Measurements from ENCODE around the gene ASAP2.

The ASAP2 gene

DNA sequence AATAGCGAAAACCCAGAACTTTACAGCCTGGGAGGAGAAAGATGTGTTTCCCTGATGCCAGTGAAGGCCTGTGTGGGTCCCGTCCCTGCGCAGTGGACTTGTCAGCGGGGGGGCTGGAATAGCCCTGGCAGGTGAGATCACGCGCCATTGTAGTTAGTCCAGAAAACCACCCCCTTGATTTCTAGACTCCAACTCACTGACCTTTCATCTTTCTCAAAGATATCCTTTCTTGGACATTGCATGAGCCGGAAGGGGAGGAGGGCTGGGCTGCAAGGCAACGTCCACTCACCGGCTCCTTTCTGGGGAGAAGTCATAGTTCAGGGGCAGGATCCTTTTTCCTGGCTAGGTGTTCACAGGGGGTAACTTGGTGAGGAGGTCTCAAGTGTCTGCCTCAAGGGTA lies 22.3 kb upstream of the ASAP2 start:
- no peak for DNase-seq

DNA sequence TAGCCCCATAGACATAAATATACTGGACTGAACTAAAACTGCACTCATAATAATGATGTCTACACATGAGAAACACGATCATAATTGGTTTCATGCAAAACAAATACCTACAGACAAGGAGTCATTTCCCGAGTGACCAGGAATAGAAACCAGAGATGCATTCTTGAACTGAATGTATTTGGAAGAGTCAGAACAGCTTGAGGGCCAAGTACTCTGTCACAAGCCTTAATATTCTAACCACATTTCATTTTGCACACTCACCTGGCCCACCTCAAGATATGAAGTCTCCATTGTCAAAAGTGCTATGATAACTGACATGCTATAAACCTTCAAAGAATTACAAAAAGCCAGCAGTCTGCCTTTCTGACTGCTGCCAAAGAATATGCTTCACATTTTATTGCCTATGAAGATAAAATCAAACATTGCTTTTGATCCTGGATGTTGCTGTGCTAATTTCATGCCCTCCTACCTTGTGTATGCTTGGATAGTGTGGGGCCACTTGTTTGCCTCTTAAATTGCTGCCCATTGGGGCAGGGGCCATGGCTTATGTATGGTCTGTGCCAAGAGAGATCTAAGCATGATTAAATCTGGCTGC lies 18.9 kb upstream of the ASAP2 start:
- DNase-seq, result no peak

DNA sequence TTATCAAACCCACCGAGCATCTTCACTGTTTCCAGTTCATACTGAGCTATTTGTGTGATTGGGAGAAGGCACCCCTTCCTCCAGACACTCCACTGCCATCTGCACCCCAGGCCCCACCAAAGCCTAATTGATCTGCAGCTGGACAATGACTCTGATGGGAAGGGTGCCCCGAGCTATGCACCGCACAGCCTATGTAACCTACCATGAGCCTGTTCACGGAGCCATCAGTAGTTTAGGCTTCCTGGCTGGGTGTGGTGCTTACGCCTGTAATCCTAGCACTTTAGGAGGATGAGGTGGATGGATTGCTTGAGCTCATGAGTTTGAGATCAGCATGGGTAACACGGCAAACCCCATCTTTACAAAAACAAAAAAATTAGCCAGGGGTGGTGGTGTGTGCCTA lies 17.8 kb upstream of the ASAP2 start:
- no peak for DNase-seq

DNA sequence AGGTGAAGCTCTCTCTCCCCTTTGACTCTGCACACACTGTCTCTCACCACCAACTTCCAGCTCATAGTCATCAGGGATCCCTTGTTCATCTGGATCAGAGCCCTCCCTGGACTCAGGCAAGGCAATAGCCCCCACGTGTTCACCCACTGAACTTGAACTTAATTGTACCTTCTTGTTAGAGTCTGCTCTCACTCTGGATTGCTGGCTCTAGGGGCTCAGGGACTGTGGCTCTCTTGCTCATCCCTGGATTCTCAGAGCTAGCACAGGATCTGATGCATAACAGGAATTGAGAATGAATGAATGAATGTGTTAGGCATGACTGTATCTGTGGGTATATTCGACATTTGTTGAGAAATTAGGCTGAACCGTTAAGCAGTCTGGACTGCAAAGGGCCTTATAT lies 16.7 kb upstream of the ASAP2 start:
- no peak for DNase-seq

DNA sequence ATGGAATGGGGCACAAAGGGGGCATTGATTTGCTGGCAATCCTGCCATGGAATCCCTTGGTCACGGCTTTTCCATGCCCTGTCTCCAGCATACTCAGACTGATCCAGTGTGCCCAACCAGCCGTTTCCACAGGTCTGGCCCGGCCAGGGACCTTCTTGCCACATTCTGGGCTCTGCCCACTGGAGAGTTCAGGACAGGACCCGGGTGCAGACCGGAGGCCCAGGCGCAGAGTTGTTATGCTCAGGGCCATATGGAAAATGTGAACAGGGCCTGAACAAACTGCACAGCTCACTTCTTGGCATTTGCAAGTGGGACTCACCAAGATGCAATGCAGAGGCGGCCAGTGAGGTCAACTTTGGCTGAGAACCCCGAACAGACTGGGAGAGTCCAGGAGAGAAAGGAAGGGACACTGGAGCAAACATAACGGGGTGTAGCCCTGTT lies 15.6 kb upstream of the ASAP2 start:
- no peak for DNase-seq

DNA sequence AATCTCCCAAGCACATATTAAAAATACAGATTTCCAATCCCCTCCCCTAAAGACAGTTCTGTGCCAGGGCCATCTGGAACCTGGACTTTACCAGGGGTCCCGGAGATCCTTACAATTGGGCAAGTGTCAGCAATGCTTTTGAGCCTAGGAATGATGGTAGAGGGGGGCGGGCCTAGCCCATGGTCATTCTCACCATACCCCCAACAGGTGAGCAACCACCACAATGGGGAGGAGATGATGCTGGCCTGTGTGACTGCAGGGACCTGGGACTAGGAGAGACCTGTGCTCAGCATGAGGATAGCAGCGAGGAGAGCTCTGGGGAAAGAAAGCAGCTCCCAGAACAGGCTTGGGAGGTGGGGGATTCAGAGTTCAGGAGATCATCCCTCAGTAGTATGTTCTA lies 13.9 kb upstream of the ASAP2 start:
- no peak for DNase-seq

DNA sequence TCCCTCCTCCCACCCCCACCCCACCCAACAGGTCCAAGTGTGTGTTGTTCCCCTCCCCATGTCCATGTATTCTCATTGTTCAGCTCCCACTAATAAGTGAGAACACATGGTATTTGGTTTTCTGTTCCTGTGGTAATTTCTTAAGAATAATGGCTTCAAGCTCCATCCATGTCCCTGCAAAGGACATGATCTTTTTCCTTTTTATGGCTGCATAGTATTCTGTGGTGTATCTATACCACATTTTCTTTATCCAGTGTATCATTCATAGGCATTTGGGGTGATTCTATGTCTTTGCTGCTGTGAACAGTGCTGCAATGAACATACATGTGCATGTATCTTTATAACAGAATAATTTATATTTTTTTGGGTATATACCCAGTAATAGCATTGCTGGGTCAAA lies 12.3 kb upstream of the ASAP2 start:
- no peak for DNase-seq

DNA sequence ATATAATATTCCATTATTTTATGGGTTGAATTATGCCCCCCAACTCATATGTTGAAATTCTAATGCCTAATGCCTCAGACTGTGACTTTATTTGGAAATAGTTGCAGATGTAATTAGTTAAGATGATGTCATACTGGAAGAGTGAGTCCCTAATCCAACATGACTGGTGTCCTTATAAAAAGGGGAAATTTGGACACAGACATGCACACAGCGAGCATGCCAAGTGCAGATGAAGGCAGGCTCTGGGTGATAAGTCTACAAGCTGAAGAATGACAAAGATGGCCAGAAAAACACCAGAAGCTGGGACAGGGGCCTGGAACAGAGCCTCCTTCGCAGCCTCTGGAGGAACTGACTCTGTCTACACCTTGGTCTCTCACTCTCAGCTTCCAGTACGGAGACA lies 10.0 kb upstream of the ASAP2 start:
- DNase-seq, result no peak

DNA sequence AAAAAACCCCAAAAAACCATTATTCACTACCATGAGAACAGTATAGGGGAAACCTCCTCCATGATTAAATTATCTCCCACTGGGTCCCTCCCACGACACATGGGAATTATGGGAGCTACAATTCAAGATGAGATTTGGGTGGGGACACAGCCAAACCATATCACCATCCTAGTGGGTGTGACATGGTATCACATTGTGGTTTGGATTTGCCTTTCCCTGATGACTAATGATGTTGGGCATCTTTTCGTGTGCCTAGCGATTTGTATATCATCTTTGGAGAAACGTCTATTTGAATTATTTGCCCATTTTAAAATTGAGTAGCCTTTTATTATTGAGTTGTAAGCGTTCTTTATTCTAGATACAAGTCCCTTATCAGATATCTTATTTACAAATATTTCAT lies 8.7 kb upstream of the ASAP2 start:
- DNase-seq, result no peak

DNA sequence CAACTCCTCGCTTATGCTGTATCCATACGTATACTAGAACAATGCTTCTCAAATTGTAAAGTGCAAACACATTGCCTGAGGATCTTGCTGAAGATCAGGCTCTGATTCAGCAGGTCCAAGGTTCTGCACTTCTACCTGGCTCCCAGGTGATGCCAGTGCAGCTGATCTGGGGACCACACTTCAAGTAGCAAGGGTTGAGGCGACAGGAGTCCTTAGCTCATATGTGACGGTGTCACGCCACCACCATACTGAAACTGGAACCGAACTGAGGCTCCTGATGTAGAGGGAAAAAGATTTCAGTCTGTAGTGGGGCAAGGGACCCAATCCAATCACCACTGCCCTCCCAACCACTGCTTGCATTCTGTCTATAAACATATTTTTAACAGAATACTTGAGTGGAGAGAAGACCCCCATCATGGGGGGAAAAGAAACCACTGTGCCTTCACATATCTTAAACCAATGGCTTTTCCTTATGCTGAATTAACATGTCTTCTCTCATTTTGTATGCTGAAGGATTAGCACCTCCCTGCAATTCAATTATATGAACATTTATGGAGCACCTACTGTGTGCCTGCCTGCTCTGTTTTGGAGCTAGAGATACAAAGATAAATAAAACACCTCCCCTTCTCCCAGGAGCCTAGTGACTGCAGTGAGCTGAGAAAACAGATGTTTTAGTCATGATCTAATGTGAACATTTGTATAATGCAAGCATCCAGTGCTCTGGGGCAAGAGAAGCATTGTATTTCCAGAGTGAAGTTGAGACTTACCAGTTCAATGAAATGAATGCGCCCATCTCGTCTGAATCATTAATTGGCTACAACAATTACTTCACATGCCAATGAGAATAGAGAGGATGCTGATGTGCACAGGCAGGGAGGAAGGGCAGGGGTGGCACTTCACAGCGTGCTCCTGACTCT lies 6.6 kb upstream of the ASAP2 start:
- no peak for DNase-seq

DNA sequence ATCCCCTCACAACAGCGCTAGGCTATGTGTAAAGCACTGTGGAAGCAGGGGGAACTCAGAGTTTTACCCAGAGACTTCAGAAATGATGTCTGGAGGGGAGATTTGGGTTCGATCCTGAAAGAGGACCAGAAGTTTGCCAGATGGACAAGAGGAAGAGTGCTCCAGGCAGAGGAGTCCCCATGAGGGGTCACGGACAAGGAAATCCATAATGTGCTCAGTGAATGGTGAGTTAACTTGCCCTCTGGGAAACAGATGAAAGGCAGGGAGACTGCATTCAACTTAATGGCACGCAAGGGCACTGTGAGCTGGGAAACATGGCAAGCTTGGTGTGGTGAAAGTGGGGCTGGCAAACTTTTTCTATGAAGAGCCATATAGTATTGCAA lies 6.0 kb upstream of the ASAP2 start:
- no peak for DNase-seq

DNA sequence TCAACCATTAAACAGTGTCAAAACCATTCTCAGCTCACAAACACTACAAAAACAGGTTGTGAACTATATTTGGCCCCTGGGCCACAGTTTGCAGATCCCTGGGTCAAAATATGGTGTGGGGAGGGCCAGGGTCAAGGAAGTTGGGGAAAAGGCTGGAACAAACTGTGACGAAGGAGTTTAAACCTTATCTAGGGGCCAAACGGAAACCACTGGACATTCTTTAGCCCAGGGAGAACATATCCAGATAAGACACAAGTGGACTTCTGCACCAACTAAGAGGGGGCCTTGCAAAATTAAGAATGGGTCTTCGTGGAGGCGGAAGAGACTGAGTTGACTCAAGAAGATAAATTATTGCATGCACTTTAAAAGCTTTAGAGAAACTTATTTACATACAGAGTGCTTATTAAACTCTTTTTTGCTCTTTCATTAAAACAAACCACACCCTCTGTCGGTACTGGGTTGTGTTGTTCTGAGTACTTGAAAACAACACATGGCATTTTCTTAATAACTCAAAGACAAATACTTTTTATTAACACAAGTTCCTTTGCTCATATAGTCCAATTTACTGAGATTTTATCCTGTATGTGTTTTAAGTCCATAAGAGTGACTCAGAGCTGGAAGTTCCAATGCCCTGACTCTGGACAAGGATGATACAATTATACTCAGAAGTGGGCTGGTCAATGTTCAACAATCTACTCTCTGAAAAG lies 5.3 kb upstream of the ASAP2 start:
- no peak for DNase-seq

DNA sequence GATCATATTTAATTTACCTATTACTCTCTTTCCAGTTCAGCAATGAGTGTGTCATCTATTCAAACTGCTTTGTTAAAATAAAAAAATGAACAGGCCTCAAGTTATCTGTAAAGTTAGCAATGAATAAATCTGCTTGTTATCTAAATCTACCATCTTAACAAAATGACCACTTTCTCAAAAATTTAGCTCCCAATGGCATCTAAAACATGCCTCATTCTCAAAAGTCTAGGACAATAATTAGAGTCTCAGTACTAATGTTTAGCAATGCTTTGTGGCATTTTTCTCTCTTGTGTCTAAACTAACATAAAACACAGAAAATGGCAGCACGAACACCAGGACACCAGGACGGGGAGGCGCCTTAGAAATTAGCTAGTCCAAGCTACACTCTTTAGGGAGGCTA lies 3.6 kb upstream of the ASAP2 start:
- no peak for DNase-seq

DNA sequence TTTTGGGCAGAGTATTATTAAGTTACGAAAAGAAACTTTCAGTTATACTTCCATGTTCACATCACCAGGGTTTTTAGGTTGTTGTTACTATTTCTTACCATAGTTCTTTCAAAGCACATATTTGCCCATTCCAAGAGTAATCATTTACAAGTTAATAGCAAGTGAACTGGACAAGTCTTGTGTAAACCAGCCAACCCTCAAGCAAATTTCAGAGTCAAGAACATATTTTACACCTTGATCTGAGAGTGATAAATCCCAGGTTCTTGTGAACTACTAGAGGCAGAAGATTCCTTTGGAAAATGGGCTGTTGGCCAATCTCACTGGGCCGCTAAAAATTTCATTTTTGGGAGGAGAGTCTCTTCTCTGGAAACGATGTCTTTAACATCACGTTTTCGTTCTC lies 2.7 kb upstream of the ASAP2 start:
- no peak for DNase-seq

DNA sequence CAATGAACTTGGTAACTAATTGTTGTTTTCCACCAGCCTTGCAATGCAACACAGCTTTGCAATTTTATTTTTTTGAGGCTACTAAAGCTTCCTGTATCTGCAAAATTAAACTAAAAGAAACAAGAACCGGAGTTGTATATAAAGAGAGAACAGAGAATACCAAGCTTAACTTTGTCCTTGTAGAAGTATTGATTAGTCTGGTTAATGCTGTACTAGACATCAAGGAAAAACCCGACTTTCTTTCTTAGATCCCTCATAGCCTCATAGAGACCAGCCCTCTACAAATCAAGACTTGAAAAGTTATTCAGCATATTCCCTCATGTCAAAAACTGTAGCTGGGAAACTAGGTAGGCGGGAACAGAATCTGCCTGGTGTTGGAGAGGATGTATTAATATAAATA lies 1.7 kb upstream of the ASAP2 start:
- DNase-seq, result no peak

DNA sequence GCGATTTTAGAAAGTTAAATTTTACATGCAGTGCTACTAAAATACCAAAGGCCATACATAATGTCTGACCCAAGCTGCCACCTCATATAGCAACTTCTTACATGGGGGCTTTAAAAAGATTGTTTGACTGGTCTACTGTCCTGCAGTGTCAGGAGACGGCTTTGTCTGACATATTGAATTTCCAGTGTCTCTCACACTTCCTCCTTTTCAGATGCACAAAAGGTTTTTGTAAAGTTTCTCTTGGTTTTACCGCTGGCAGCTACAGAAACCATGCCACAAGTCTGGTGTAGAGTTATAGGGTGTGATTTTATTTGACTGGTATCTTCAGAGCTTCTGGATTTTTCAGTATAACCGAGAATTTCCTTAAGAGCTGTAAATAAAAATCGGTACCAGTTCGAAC lies 1.1 kb upstream of the ASAP2 start:
- no peak for DNase-seq

DNA sequence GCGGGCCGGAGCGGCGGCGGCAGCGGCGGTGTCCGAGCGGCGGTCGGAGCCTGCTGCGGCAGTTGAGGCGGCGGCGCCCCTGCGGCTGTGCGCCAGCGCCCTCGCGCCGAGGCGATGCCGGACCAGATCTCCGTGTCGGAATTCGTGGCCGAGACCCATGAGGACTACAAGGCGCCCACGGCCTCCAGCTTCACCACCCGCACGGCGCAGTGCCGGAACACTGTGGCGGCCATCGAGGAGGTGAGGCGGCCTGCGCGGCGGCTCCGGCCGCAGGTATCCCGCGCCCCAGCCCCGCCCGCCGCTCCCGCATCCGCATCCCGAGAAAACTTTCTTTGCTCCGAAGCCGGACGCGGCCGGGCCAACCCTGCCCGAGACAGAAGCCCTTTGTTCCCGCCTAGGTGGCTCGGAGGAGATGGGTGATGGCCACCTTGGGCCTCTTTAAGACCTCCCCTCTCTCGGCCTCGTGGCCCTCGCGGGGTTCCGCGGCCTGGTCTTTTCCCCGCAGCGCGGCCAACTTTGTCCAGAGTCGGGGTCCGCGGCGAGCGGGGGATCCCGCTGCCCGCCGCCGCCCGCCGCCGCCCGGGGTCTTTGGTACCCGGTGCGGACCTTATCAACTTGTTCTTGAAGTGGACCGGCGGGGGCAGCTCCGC lies 504 bp downstream of the ASAP2 start:
- DNase-seq, result no peak

DNA sequence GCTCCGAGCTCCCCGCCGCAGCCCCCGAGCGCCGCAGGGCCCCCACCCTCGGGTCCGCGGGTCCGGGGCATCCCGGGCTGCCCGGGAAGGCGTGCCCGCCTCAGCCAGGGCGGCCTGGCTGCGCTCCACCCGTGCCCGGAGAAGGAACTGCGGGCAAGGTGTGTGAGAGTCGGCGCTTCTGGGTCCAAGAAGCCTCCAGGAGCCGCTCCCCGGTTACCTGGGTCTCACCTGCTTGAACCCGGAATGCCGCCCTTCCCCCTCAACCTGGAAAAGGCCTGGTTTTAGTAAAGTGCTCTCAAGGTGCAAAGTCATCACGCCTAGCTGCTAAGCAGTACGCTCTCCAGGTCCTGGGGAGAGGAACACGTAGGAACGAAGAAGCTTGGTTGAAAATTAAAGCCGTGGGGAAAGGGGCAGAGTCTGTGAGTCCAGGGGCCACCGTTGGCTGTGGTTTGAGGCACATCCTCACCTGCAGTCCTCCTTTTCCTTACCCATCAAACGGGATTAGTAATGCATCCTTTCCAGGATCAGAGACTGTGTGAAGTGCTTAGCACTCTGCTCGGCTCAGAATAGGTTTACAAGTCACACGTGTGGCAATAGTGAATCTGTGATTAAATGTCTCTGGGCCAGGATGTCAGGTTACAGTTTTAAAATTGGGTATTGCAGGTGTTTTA lies 1.2 kb downstream of the ASAP2 start:
- DNase-seq, result no peak

DNA sequence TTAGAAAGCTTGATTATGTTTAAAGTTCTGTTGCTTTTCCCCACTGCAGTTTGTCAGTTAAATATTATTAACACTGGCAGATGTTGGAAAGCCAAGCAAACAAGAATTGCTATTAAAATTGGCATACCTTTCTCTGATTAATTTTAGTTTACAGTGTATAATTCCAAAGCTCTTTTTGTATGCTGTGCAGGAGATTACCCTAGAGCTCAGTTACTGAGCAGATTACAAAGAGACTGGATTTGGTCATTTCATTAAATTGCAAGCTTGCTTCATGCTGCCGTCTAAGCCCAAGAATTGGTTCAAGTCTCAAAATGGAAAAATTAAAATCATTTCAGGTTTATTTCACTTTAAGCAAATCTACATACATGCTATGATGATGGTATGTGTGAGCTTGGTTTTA lies 2.3 kb downstream of the ASAP2 start:
- no peak for DNase-seq

DNA sequence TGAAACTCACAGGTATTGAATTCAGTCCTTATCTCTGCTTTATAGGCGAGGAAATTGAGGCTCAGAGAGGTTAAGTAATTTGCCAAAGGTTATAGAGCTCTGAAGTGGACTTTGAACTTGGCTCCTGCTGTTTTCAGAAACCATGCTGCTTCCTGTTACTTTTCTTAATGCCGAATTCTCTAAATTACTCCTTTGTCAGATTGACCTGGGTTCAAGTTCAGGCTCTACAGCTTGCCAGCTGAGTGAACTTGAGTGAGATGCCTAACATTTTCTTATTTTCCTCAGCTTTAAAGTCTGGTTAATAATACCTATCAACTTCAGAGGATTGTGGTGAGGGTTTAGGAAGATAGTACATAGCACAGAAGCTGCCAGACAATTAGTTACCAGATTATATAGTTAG lies 3.4 kb downstream of the ASAP2 start:
- DNase-seq, result no peak

DNA sequence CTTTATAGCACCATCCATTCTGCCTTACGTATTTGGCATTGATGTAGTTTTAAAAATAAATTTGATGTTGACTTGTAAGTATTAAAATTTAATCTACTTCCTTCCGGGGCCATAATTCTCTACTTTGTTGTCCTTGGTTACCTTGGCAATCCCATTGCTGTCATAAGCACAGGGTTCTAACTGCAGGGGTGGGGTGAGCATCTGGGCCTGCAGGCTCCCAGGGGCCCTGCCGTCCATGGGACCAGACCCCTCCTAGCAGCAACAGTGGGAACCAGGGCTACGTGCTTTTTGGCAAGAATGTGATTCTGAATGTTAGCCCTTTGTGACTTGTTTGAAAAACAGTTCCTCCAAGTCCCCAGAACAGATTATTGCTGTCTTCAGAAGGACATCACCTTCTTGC lies 4.9 kb downstream of the ASAP2 start:
- no peak for DNase-seq

DNA sequence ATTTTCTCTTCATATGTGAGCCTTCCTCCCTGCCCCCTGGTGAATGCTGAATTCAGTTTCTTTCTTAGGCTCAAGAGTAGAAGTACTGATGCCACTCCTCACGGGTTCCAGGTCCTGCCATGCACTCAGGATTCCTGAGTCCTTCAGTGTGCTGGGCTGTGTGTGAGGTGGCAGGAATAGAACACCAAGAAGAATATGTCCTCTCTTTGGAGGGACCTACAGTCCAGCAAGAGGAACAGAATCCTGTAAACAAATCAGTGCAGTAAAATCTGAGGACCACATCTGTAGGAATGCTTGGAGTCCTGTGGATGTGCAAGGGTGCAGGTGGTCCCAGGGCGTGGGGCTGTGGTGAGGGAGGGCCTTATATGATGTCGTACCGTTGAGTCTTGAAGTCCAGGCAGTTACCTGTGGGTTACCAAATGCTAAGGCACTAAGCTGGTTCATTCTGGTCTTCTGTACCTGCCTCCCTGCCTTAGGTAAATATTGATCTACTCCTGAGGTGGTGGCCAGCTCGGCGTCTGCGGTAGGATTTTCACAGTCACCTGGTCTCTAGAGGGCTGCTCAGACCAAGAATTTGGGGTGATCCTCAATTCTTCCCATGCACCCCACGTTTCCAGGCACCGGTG lies 5.5 kb downstream of the ASAP2 start:
- no peak for DNase-seq

Data from CD4-positive, alpha-beta T cell treated with Interleukin-17A for 4 hours (primary cell).